Anterior cingulate cortex (tissue), 58 donors: ENCODE measurements around the gene PARK7.
"Not testable (repeated sequence)": the region's sequence is repeated elsewhere in the genome, so short reads cannot be mapped to it uniquely, and the experiment has no call there.

Experiments used
- DNase-seq, 58 donors: peaks; one replicate each; lab custom pipeline; 2025; lab: John Stamatoyannopoulos, UW

Gene PARK7

GRCh38 chr1:7942214-7942921 is 19.1 kb upstream of the PARK7 start:
- DNase-seq: peak in 50 of 58 donors; percentile 5 to 65 (median 30)

- DNase-seq: no peak
Observed at GRCh38 chr1:7943251-7943650, 18.3 kb upstream of the PARK7 start.

DNA sequence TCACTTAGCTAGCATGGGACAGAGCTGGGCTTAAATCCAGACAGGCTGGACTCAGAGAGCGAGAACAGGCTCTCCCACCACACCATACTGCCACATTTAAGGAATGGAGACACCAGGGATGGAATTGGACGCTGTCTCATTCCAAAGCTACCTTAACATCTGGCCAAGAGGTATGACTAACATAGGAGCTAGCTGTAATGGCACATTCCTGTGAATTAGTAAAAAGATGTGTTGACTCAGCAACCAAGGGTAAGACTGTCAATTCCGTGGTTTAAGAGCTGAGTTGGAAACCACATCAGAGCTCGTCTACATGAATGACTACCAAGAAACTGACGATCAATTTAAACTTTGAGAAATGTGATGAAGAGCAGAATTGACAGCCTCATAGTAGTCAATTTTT is 12.6 kb upstream of the PARK7 start:
- no peak for DNase-seq

GRCh38 chr1:7952791-7953190 is 8.7 kb upstream of the PARK7 start:
- not testable (repeated sequence) for DNase-seq

DNA sequence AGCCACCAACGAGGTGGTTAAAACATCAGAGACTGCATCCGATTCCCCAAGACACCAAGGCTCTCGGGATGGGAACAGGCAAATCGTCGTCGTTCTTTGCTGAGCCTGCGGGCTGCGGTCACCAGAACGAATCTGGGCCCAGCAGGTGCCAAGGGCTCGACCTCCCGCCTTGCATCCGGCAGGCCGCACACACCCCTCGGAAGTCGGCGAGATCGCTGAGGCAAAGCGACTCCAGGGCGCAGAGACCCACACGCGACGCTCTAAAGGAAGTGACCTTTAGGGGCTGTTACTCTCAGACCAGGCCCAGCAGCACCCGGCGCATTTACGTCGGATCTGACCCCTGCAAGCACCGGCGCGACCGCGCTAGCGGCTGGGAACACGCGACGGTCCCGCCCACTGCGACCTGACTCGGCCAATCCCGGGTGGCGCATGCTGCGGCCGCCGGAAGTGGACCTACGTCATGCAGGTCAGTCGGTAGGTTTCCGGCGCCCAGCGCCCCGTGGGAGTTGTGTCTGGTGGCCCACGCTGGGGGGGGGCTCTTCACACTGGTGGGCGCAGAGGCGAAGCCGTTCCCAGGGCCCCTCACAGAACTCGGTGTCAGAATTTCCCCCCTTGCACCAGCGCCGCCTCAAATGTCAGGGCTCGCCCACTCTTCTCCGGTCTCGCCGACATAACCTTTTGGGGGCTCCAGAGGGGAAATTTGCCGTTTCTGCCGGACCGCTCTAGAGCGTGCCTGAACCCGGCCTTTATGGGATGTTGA is 7.5 kb upstream of the PARK7 start:
- peak; percentile 75 to 99 (median 95) for DNase-seq

DNA sequence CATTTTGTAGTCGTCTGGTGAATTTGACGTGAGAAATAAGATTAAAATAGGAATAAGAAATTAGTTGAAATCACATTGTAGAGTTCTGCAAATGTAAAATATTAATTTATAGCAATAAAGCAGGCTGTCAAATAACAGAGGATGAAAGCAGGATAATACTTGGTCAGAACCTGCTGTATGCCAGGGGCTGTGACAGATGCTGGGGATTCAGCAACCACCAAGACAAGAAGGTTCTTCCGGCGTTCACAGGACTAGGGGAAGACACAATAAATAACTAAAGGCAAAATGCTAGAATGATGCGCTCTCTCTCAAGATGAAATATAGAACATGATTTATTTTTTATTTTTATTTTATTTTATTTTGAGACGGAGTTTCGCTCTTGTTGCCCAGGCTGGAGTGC is 6.8 kb upstream of the PARK7 start:
- DNase-seq: no peak

- DNase-seq: no peak
Observed at GRCh38 chr1:7956218-7957032, 5.1 kb upstream of the PARK7 start.

DNA sequence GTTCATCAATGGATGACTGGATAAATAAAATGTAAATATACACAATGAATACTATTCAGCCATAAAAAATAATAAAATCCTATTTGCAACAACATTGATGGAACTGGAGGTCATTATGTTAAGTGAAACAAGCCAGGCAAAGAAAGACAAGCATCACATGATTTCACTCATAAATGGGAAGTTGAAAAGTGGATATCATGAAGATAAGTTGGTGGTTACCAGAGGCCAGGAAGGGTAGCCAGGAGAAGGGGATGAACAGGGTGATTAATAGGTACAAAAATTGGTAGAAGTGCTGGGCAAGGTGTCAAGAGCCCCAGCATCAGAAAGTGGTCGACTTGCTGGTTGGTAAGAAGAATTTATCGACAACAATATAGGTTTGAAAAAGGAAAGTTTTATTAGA is 1.3 kb upstream of the PARK7 start:
- no peak for DNase-seq

DNA sequence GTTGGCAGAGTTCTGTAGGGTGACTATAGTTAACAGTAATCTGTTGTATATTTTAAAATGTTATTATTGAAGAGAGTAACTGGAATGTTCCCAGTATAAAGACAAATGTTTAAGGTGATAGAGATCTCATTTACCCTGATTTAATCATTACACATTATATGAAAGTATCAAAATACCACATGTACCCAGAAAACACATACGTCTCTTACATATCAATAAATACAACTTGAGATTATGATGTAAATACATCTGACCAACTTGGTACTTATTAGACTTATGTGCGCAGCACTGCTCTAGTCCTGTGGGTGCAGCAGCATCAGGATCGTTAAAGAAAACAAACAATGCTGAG is 670 bp upstream of the PARK7 start:
- no peak for DNase-seq

DNA sequence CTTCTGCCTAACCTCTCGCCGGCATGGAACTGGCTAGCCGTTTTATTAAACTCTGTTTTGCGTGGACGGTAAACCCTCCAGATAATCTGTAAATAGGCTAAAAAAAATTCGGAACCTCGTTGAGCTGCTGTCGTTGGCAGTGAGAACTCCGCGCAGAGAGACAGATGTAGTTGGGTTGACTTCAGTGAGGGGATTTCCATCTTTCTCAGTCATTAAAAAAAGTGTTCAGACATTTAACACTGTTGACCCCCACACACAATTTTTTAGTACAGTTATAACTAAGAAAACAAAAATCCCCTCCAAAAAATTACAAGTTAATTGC is 464 bp downstream of the PARK7 start:
- DNase-seq: no peak

DNA sequence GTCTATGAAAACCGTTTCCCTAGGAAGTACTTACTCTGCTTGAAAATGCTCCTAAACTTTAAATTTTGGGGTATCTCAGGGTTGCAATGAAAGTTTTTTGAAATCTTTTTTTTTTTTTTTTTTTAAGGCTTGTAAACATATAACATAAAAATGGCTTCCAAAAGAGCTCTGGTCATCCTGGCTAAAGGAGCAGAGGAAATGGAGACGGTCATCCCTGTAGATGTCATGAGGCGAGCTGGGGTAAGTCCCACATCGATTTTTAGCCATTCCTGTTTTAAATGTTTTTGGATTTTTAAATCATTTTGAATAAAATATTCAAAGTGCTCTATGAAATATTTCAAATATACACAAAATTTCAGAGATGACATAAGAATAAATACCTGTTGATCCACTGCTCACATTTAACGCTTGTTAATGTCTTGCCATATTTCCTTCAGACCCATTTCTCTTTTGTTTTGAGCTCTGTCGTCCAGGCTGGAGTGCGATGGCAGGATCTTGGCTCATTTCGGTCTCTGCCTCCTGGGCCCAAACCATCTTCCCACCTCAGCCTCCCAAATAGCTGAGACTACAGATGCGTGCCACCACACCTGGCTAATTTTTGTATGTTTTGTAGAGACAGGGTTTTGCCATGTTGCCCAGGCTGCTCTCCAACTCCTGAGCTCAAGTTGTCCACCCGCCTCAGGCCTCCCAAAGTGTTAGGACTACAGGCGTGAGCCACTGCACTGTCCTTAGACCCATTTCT is 1.3 kb downstream of the PARK7 start:
- no peak for DNase-seq

- not testable (repeated sequence) for DNase-seq
Observed at GRCh38 chr1:7963378-7963730, 1.8 kb downstream of the PARK7 start.

- not testable (repeated sequence) for DNase-seq
Observed at GRCh38 chr1:7963841-7964240, 2.3 kb downstream of the PARK7 start.

DNA sequence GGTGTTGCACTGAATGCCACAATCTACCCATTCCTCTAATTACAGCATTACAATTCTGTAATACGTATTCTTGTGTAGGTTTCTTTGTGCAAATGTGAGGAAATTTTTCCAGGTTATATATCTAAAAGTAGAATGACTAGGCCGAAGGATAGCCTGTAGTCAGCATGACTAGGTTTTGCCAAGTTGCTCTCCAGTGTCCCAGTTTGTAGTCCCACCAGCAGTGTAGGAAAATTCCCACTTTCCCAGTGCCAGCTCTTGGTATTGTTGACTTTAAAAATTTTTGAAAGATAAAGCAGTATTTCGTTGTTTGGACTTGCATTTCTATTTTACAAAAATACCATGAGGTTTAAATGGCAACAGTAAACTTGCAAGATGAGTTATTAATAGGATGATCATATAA is 3.0 kb downstream of the PARK7 start:
- DNase-seq: no peak

DNA sequence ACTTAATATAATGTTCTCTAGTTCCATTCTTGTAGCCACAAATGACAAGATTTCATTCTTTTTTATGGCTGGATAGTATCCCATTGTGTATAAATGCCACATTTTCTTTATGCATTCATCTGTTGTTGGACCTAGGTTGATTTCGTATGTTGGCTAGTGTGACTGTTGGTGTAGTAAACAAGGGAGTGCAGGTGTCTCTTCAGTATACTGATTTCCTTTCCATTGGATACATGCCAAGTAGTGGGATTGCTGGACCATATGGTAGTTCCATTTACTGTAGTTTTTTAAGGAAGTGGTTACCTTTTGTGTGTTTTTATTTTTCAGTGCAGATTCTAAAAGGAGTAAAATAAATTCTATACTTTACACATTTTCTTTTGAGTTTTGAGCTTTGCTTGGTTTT is 5.7 kb downstream of the PARK7 start:
- no peak for DNase-seq

DNA sequence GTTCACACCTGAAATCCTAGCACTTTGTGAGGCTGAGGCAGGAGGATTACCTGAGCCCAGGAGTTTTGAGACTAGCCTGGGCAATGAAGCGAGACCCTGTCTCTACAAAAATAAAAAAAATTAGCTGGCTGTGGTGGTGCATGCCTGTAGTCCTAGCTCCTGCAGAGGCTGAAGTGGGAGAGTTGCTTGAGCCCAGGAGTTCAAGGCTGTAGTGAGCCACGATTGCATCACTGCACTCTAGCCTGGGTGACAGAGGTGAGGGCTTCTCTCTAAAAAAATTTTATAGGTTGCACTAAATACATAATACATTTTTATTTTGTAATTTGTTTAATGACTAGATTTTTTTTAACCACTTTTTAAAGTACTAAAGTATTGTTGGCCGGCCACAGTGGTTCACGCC is 6.1 kb downstream of the PARK7 start:
- no peak for DNase-seq

DNA sequence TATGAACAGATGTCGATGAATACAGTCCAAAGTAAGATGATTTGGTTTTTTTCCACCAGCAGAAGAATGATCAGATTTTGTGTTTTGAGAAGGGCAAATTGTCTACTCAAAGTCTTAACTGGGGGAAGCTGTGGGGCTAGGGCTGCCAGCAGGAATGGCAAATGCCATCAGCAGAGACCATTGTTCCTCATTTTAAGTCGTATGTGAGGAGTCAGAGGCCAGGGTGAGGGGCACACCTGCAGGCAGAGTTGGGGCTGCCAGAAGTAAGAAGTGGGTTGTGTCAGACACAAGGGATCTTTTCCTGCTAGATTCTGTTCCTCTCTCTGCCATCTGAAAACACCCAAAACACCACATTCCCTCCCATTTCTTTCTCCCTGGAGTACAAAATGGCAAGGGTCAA is 8.7 kb downstream of the PARK7 start:
- no peak for DNase-seq

DNA sequence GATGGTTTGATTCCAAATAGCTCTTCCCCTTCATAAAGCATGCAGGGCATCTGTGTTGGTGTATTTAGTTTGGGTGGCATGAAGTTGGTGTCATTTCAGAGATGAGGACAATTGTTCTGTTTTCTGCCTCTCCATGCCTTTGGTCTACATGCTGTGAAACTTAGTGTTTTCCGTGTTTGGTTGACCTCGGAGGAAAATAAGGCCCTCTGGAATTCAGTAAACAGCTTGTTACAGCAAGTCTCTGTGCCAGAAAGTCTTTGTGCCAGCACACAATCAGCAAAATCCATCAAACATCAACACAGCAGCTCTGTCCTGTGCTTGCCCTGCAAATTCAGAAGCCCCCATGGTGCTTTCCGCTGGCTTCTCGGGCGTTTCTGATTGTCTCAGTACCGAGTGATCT is 9.5 kb downstream of the PARK7 start:
- no peak for DNase-seq

DNA sequence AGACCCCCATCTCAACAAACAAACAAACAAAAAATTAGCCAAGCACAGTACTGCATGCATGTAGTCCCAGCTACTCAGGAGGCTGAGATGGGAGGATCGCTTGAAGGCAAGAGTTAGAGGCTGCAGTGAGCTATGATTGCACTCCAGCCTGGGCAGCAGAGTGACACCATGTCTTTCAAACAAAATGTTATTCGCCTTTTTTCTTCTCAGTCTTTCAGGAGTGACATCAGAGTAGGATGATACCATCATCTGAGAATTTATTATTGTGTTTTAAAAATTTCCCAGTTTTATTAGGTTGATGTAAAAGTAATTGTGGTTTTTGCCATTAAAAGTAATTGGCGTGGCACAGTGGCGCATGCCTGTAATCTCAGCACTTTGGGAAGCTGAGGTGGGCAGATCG is 10.8 kb downstream of the PARK7 start:
- no peak for DNase-seq

GRCh38 chr1:7973086-7973485 is 11.6 kb downstream of the PARK7 start:
- DNase-seq: no peak
